Measurements from ENCODE around the gene DNAJC21. TPM values are rescaled to one million over a fixed set of nuclear protein-coding genes. Genes with fewer than 3 reads are reported as not detected.

The DNAJC21 gene
- total RNA-seq, 2 donors from 2014 or later = 49.3 to 59.0 TPM

Other genes with a start within 250 kb of the DNAJC21 start
- gene TTC23L, start 90.4 kb upstream of the DNAJC21 start, total RNA-seq = under 1 TPM in 1 of 2 donors, not detected in 1; 0.74 TPM
- gene RAD1, start 14.1 kb upstream of the DNAJC21 start, total RNA-seq = 10 to 100 TPM; 15.8 to 18.2 TPM
- 10 to 100 TPM; 20.4 to 24.8 TPM for gene BRIX1, start 13.8 kb upstream of the DNAJC21 start, total RNA-seq
- not detected for gene AGXT2, start 118.4 kb downstream of the DNAJC21 start, total RNA-seq

Data from posterior vena cava (tissue), 2 donors.